AG10803 (cell line): ENCODE data around the gene THRB.

Experiments used
- DNase-seq: peaks from one replicate; pipeline ENCODE4 v3.0.0; 2010; ENCODE audit warnings: low read depth
- H3K4me3 ChIP-seq: 2 replicates; pipeline ENCODE4 v1.5.1; 2011; ENCODE audit warnings: mild to moderate bottlenecking, low read length, control low read depth
- CTCF ChIP-seq: conservative IDR thresholded peaks from 2 replicates; pipeline ENCODE4 v1.5.1; 2011; ENCODE audit warnings: mild to moderate bottlenecking, low read length, control low read depth, inconsistent platforms

THRB gene

GRCh38 chr3:24447836-24448235, 46.8 kb downstream of the THRB start:
- no peak for DNase-seq
- H3K4me3 ChIP-seq: no peak overlapping the region
- TF ChIP-seq CTCF: no peak

DNA sequence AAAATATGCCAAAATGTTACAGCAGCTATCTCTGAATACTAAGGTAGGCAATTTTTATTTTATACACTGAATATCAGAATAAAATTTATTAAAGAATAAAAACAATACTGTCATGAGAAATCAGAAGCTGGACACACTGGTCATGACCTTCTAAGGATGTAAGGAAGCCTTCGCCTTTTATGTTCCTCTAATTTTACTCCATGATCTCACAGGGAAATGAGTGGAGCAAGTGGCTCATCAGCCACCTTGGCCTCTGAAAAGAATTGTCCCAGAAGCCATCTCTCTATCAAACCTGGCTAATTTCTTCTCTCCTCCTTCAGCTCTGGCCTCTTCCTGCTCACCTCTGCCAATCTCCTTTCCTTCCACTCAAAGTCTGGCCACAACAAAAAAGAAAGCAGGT, 48.6 kb downstream of the THRB start:
- no peak overlapping the region for H3K4me3 ChIP-seq
- TF ChIP-seq CTCF: no peak

GRCh38 chr3:24443476-24443875, 51.2 kb downstream of the THRB start:
- TF ChIP-seq CTCF: no peak
- DNase-seq: no peak
- no peak overlapping the region for H3K4me3 ChIP-seq

More for the DNA sequence above, 48.6 kb downstream of the THRB start:
- no peak for DNase-seq

DNA sequence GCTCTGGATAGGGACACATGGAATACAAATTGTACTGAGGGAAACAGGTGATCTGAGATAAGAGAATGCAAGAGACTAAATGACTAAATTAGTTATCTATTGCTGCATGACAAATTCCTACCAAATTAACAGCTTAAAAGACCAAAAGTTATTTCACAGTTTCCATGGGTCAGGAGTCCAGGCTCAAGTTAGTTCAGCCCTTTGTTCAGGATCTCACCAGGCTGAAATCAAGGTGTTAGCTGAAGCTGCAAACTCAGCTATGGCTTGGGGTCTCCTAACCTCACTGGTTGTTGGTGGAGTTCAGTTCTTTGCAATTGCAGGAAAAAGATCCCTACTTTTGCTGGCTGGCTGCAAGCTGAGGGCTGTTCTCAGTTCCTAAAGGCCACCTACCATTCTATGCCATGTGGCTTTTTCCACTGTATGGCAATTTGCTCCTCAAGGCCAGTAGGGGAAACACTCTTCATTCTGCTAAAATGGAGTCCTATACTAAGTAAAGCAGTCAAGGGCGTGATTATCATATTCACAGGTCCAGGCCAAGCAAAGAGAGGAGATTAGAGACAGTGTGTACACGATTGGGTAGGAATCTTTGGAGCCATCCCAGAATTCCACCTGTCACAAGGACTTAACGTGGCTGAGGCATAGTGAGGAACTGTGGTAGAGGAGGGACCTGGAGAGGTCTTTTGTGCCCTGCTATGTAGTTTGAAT, 53.7 kb downstream of the THRB start:
- no peak for TF ChIP-seq CTCF
- no peak overlapping the region for H3K4me3 ChIP-seq
- DNase-seq: no peak

GRCh38 chr3:24439021-24439420, 55.6 kb downstream of the THRB start:
- no peak overlapping the region for H3K4me3 ChIP-seq
- TF ChIP-seq CTCF: no peak
- DNase-seq: no peak

DNA sequence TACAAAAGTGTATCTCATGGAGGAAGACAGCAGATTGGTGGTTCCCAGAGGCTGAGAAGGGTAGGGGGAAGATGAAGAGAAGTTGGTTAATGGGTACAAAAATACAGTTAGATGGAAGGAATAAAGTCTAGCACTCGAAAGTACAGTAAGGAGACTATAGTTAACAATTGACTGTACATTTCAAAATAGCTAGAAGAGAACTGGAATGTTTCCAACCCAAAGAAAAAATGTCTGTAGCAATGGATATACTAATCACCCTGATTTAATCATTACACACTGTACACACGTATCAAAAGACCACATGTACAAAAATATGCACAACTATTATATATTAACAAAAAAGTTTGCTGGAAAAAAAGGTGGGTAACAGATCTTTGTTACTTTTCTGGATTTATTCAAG, 57.3 kb downstream of the THRB start:
- DNase-seq: no peak
- TF ChIP-seq CTCF: no peak
- H3K4me3 ChIP-seq: no peak overlapping the region

DNA sequence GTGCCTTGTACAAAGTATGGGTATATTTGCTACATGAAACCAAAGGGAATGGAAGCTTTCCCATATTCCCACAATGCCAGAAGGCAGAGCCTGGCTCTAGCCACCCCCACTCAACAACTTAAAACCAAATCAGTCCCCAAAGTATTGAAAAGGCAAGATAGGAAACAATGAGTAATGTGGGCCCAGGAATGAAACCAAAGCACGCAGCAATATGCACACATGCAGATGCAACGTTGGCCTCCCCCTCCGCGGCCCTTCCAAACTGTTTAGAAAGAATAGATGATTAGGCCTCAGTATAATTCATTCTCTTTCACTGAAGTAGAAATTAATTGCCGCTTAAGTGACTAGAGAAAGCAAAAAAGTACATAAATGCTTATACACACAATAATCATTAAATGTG, 59.1 kb downstream of the THRB start:
- no peak for DNase-seq
- H3K4me3 ChIP-seq: no peak overlapping the region
- TF ChIP-seq CTCF: no peak
